A673 (cell line): ENCODE measurements around the gene TOR2A.
A peak's percentile ranks its signal among the peaks of the same experiment; 100 is the strongest.

Experiments
- EZH2 ChIP-seq: fragments of 200-600 bp; sonication (generic); IDR thresholded peaks from 2 replicates; pipeline ENCODE4 v1.6.1; 2017; ENCODE audit warnings: borderline replicate concordance, low read depth, mild to moderate bottlenecking, mixed read lengths, antibody characterized with exemption, low read length; ENCODE audit not compliant: poor library complexity, severe bottlenecking
- TF ChIP-seq, protein P1 (sequence below): fragments of 300-800, 200-600 bp; sonication (generic); conservative IDR thresholded peaks from 2 replicates; pipeline ENCODE4 v1.5.1; 2017; ENCODE audit warnings: low read depth, mild to moderate bottlenecking, antibody characterized with exemption, low read length, moderate library complexity, mixed read lengths

DNA sequence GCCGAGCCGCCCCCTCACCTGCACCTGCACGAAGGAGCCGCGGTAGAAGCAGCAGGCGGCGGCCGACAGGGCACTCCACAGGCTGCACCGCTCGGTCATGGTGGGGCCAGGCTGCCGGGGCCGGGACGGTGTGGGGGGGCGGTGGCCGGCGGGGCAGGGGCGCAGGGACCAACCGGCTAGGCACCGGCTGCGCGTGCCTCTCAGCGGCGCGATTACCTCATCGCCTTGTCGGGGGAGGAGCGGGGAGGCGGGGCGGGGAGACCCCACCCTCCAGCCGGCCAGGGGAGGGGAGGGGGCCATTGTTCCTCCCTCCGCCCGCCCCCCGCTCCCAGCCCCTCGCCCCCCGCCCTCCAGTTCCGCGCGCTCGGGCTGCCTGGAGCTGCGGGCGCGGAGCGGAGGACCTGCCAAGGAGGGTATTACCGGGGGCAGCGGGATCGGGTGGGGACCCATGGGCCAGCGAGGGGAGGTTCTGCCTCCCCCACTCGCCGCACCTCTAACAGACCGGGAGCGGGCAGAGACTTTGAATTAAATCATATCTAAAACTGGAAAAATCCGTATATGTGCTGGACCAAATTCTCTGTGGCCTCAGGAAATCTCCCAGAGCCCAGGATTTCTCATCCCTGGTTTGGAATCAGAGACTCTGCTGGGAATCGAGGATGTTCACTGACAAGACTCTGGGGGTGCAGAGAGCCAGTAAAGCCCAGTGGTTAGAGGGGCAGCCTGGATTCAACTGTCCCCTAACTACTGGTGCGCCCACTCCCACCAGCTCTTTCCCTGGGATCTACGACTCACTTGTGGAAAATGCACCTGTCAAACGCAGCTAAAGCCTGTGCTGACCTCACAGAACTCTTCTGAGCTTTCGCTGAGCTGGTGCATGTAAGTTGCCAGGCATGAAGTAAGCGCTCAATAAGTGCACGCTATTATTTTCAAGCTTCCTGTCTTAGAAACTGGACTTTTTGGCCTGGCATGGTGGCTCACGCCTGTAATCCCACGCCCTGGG, 20.3 kb upstream of the TOR2A start:
- TF ChIP-seq, protein P1, sequence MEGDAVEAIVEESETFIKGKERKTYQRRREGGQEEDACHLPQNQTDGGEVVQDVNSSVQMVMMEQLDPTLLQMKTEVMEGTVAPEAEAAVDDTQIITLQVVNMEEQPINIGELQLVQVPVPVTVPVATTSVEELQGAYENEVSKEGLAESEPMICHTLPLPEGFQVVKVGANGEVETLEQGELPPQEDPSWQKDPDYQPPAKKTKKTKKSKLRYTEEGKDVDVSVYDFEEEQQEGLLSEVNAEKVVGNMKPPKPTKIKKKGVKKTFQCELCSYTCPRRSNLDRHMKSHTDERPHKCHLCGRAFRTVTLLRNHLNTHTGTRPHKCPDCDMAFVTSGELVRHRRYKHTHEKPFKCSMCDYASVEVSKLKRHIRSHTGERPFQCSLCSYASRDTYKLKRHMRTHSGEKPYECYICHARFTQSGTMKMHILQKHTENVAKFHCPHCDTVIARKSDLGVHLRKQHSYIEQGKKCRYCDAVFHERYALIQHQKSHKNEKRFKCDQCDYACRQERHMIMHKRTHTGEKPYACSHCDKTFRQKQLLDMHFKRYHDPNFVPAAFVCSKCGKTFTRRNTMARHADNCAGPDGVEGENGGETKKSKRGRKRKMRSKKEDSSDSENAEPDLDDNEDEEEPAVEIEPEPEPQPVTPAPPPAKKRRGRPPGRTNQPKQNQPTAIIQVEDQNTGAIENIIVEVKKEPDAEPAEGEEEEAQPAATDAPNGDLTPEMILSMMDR = no peak
- peak; percentile 44 for TF ChIP-seq EZH2
